PC-3 (cell line): ENCODE results near the gene TMEM255B. TPM values are rescaled to one million over a fixed set of nuclear protein-coding genes. Genes with fewer than 3 reads are reported as not detected.

Experiments used
- ATAC-seq: fragments of 200-7000 bp; cut with Tn5 transposase; 2 replicates; pipeline ENCODE4 v1.9.1; 2020; ENCODE audit warnings: mild to moderate bottlenecking, moderate library complexity
- BruUV-seq: library from RNA; stranded (reverse); fragments of 400-500 nt; replicated peaks from 2 replicates; lab custom pipeline; 2021; lab: Mats Ljungman, UMichigan
- CTCF ChIA-PET: fragments of 300-600 bp; sonication (Branson Sonifier 250); formaldehyde crosslinking; loops from one replicate; lab custom pipeline; 2022; ENCODE audit warnings: antibody characterized with exemption; lab: Charles Lee
- POLR2A ChIA-PET: fragments of 300-600 bp; sonication (Branson Sonifier 250); formaldehyde crosslinking; loops from one replicate; lab custom pipeline; 2022; ENCODE audit warnings: antibody characterized with exemption; ENCODE audit not compliant: unreplicated experiment; lab: Charles Lee
- DNase-seq: peaks from one replicate; pipeline ENCODE4 v3.0.0-alpha.2; 2015
- H2AFZ ChIP-seq: fragments of 300-600 bp; sonication (generic); 2 replicates; pipeline ENCODE4 v1.6.0; 2016; ENCODE audit warnings: antibody characterized with exemption, low read length
- H3F3A ChIP-seq: fragments of 300-600 bp; sonication (generic); one replicate; pipeline ENCODE4 v1.6.0; 2017; ENCODE audit warnings: antibody characterized with exemption, low read length, control low read depth, mild to moderate bottlenecking; ENCODE audit not compliant: unreplicated experiment
- H3K27ac ChIP-seq: fragments of 300-600 bp; sonication (generic); 2 replicates; pipeline ENCODE4 v1.5.1; 2016; ENCODE audit warnings: mild to moderate bottlenecking, low read length
- H3K27me3 ChIP-seq: fragments of 300-600 bp; sonication (generic); 2 replicates; pipeline ENCODE4 v1.6.1; 2016; ENCODE audit warnings: low read length, mixed read lengths
- H3K36me3 ChIP-seq: fragments of 300-600 bp; sonication (generic); 2 replicates; pipeline ENCODE4 v1.6.1; 2016; ENCODE audit warnings: low read depth, mixed run types, low read length, mixed read lengths
- H3K4me1 ChIP-seq: fragments of 300-600 bp; sonication (generic); 2 replicates; pipeline ENCODE4 v1.5.1; 2016; ENCODE audit warnings: low read length; ENCODE audit not compliant: insufficient read depth
- H3K4me2 ChIP-seq: fragments of 300-600 bp; sonication (generic); 2 replicates; pipeline ENCODE4 v1.6.0; 2016; ENCODE audit warnings: low read length
- H3K4me3 ChIP-seq: fragments of 300-600 bp; sonication (generic); 2 replicates; pipeline ENCODE4 v1.5.1; 2016; ENCODE audit warnings: mild to moderate bottlenecking, low read length, mixed read lengths
- H3K79me2 ChIP-seq: fragments of 300-600 bp; sonication (generic); 2 replicates; pipeline ENCODE4 v1.6.1; 2017; ENCODE audit warnings: low read length, mixed read lengths
- H3K9ac ChIP-seq: fragments of 300-600 bp; sonication (generic); 2 replicates; pipeline ENCODE4 v1.6.0; 2016; ENCODE audit warnings: mild to moderate bottlenecking, low read length
- H3K9me2 ChIP-seq: fragments of 300-600 bp; sonication (generic); replicated peaks from 2 replicates; pipeline ENCODE4 v1.6.1; 2016; ENCODE audit warnings: mixed run types, low read length, mixed read lengths
- H3K9me3 ChIP-seq: fragments of 300-600 bp; sonication (generic); 2 replicates; pipeline ENCODE4 v1.6.1; 2016; ENCODE audit warnings: low read length, mixed read lengths
- H4K20me1 ChIP-seq: fragments of 300-600 bp; sonication (generic); 2 replicates; pipeline ENCODE4 v1.6.1; 2016; ENCODE audit warnings: low read length, mixed read lengths
- EZH2 ChIP-seq: fragments of 300-600 bp; sonication (generic); IDR thresholded peaks from one replicate; pipeline ENCODE4 v1.6.1; 2017; ENCODE audit warnings: antibody characterized with exemption, mild to moderate bottlenecking, low read length; ENCODE audit not compliant: unreplicated experiment
- EZH2phosphoT487 ChIP-seq: fragments of 300-600 bp; sonication (generic); IDR thresholded peaks from 2 replicates; pipeline ENCODE4 v1.6.1; 2018; ENCODE audit warnings: mild to moderate bottlenecking, antibody characterized with exemption, low read length, borderline replicate concordance
- intact Hi-C: fragments of 100-400 bp; cut with micrococcal nuclease; formaldehyde crosslinking; loops from 2 replicates; pipeline ENCODE4 v1.9.0; 2023
- total RNA-seq: library from RNA; depleted of rRNA; stranded (reverse); fragments of >200 nt; gene quantifications from 2 replicates; pipeline ENCODE4 v1.2.3, GENCODE V29; 2014
- TF ChIP-seq, protein P1 (sequence below): fragments of 300-600 bp; sonication (generic); conservative IDR thresholded peaks from 2 replicates; pipeline ENCODE4 v1.5.1; 2017; ENCODE audit warnings: antibody characterized with exemption, low read depth, mild to moderate bottlenecking, low read length

Gene TMEM255B
- total RNA-seq, 1 experiment from 2014 or later: 26.9 TPM

- Histone ChIP-seq H3F3A (no peaks in the 10 kb centered on the region), H3K4me3 (no peak overlapping the region), H3K27ac (no peak overlapping the region), H3K79me2 (peaks cover 38% of the 10 kb centered on the region), H3K27me3 (no peaks in the 10 kb centered on the region), H3K4me2 (no peak overlapping the region), H3K36me3 (no peaks in the 10 kb centered on the region), H2AFZ (no peak overlapping the region), H3K9ac (no peak overlapping the region), H4K20me1 (no peaks in the 10 kb centered on the region), H3K4me1 (peaks cover 27% of the 10 kb centered on the region), H3K9me2 (no peaks in the 10 kb centered on the region), H3K9me3 (no peaks in the 10 kb centered on the region)
- CTCF ChIA-PET: no interaction called here
- DNase-seq (no peak), ATAC-seq (no peak)
- intact Hi-C loops: no loop called here
- TF ChIP-seq EZH2phosphoT487: no peak
- TF ChIP-seq, protein P1, sequence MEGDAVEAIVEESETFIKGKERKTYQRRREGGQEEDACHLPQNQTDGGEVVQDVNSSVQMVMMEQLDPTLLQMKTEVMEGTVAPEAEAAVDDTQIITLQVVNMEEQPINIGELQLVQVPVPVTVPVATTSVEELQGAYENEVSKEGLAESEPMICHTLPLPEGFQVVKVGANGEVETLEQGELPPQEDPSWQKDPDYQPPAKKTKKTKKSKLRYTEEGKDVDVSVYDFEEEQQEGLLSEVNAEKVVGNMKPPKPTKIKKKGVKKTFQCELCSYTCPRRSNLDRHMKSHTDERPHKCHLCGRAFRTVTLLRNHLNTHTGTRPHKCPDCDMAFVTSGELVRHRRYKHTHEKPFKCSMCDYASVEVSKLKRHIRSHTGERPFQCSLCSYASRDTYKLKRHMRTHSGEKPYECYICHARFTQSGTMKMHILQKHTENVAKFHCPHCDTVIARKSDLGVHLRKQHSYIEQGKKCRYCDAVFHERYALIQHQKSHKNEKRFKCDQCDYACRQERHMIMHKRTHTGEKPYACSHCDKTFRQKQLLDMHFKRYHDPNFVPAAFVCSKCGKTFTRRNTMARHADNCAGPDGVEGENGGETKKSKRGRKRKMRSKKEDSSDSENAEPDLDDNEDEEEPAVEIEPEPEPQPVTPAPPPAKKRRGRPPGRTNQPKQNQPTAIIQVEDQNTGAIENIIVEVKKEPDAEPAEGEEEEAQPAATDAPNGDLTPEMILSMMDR: no peak
- TF ChIP-seq EZH2: no peak
- no TSS peak for BruUV-seq
- POLR2A ChIA-PET: no interaction called here
Observed at GRCh38 chr13:113846636-113847318, 87.8 kb downstream of the TMEM255B start.

DNA sequence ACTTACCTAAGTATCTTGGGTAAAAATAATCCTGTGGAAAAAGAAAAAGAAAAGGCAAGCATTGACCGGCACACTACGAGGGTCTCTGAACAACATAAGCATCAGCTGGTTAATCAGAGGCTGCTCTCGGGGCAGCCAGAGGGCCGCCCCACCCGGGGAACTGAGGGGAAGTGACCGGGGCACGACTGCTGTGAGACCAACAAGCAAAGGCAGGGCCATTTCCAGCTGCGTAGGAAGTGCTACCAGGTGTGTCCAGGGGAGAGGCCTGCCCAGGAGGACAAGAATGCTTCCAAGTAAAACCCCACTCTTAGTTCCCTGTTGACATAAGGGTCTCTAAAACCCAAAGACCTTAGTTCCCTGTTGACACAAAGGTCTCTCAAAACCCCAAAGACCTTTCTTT lies 89.0 kb downstream of the TMEM255B start:
- Histone ChIP-seq H3K9ac (no peak overlapping the region), H3K79me2 (peaks cover 45% of the 10 kb centered on the region), H2AFZ (no peak overlapping the region), H3K4me3 (no peak overlapping the region), H3K9me2 (no peaks in the 10 kb centered on the region), H3K4me1 (peaks cover 27% of the 10 kb centered on the region), H3K36me3 (no peaks in the 10 kb centered on the region), H3K27me3 (no peaks in the 10 kb centered on the region), H3K4me2 (no peak overlapping the region), H3K27ac (peak overlapping the region; percentile 84), H3F3A (no peaks in the 10 kb centered on the region), H4K20me1 (no peaks in the 10 kb centered on the region), H3K9me3 (no peaks in the 10 kb centered on the region)
- no TSS peak for BruUV-seq
- DNase-seq: no peak
- ATAC-seq: no peak
- ChIA-PET POLR2A (no interaction called here), CTCF (no interaction called here)
- TF ChIP-seq, protein P1: no peak
- TF ChIP-seq EZH2phosphoT487 (no peak), EZH2 (no peak)
- intact Hi-C loops: no loop called here

- DNase-seq (peak; percentile 20), ATAC-seq (peak; percentile 48)
- H3K27ac ChIP-seq: peak overlapping the region; percentile 84
- H3K4me2 ChIP-seq: peak overlapping the region; percentile 58
- ChIA-PET POLR2A (no interaction called here), CTCF (no interaction called here)
- H3K9me2 ChIP-seq: no peaks in the 10 kb centered on the region
- H3K9ac ChIP-seq: peak overlapping the region; percentile 30
- no peak overlapping the region for H3K4me3 ChIP-seq
- intact Hi-C loops: no loop called here
- BruUV-seq: no TSS peak
- no peaks in the 10 kb centered on the region for H4K20me1 ChIP-seq
- no peak overlapping the region for H2AFZ ChIP-seq
- H3K79me2 ChIP-seq: peaks cover 51% of the 10 kb centered on the region
- no peaks in the 10 kb centered on the region for H3K27me3 ChIP-seq
- H3F3A ChIP-seq: no peaks in the 10 kb centered on the region
- TF ChIP-seq, protein P1: no peak
- TF ChIP-seq EZH2: no peak
- TF ChIP-seq EZH2phosphoT487: no peak
- H3K36me3 ChIP-seq: no peaks in the 10 kb centered on the region
- H3K4me1 ChIP-seq: peaks cover 27% of the 10 kb centered on the region
- H3K9me3 ChIP-seq: no peaks in the 10 kb centered on the region
Observed at GRCh38 chr13:113848431-113849260, 89.6 kb downstream of the TMEM255B start.
